Neural progenitor cell (in vitro differentiated cells): ENCODE results near the gene KCNC2. TPM values are rescaled to one million over a fixed set of nuclear protein-coding genes. Genes with fewer than 3 reads are reported as not detected.

Experiments
- DNase-seq: peaks from one replicate; pipeline ENCODE4 v3.0.0-alpha.2; 2016; ENCODE audit warnings: low spot score
- H2AFZ ChIP-seq: fragments of 200-600 bp; sonication (generic); replicated peaks from 2 replicates; pipeline ENCODE4 v1.6.1; 2016; ENCODE audit warnings: antibody characterized with exemption
- H3F3A ChIP-seq: fragments of 200-600 bp; sonication (generic); 2 replicates; pipeline ENCODE4 v1.6.1; 2016; ENCODE audit warnings: antibody characterized with exemption, low read depth
- H3K27ac ChIP-seq: fragments of 200-600 bp; sonication (generic); 2 replicates; pipeline ENCODE4 v1.5.1; 2016; ENCODE audit warnings: mild to moderate bottlenecking
- H3K27me3 ChIP-seq: fragments of 200-600 bp; sonication (generic); 2 replicates; pipeline ENCODE4 v1.6.1; 2016; ENCODE audit warnings: mild to moderate bottlenecking, moderate library complexity
- H3K36me3 ChIP-seq: fragments of 200-600 bp; sonication (generic); 2 replicates; pipeline ENCODE4 v1.5.1; 2016
- H3K4me1 ChIP-seq: fragments of 200-600 bp; sonication (generic); 2 replicates; pipeline ENCODE4 v1.6.1; 2016; ENCODE audit warnings: mixed run types
- H3K4me2 ChIP-seq: fragments of 200-600 bp; sonication (generic); 2 replicates; pipeline ENCODE4 v1.6.1; 2016
- H3K4me3 ChIP-seq: fragments of 200-600 bp; sonication (generic); 2 replicates; pipeline ENCODE4 v1.5.1; 2016
- H3K79me2 ChIP-seq: fragments of 200-600 bp; sonication (generic); 2 replicates; pipeline ENCODE4 v1.6.1; 2016; ENCODE audit warnings: low read depth
- H3K9ac ChIP-seq: fragments of 200-600 bp; sonication (generic); 2 replicates; pipeline ENCODE4 v1.6.1; 2016
- H3K9me3 ChIP-seq: fragments of 200-600 bp; sonication (generic); 2 replicates; pipeline ENCODE4 v1.5.1; 2016; ENCODE audit warnings: low read depth
- H4K20me1 ChIP-seq: fragments of 200-600 bp; sonication (generic); 2 replicates; pipeline ENCODE4 v1.6.1; 2016; ENCODE audit warnings: low read depth
- H3K27ac Mint-ChIP-seq: 3 replicates; pipeline ENCODE4 v1.8.0; 2021; ENCODE audit warnings: mixed read lengths
- H3K27me3 Mint-ChIP-seq: 2 replicates; pipeline ENCODE4 v1.8.0; 2022; ENCODE audit warnings: low read depth, mild to moderate bottlenecking, inconsistent platforms, moderate library complexity, mixed read lengths; ENCODE audit not compliant: insufficient read depth
- H3K36me3 Mint-ChIP-seq: 3 replicates; pipeline ENCODE4 v1.8.0; 2021; ENCODE audit warnings: mixed read lengths
- H3K4me1 Mint-ChIP-seq: 3 replicates; pipeline ENCODE4 v1.8.0; 2021; ENCODE audit warnings: mixed read lengths
- H3K4me3 Mint-ChIP-seq: 3 replicates; pipeline ENCODE4 v1.8.0; 2021; ENCODE audit warnings: mild to moderate bottlenecking, moderate library complexity, mixed read lengths
- H3K9me3 Mint-ChIP-seq: 3 replicates; pipeline ENCODE4 v1.8.0; 2020; ENCODE audit warnings: mixed read lengths
- EZH2 ChIP-seq: fragments of 200-600 bp; sonication (generic); IDR thresholded peaks from 2 replicates; pipeline ENCODE4 v1.6.1; 2017; ENCODE audit warnings: antibody characterized with exemption, mild to moderate bottlenecking, moderate library complexity
- EZH2phosphoT487 ChIP-seq: fragments of 200-600 bp; sonication (generic); IDR thresholded peaks from 2 replicates; pipeline ENCODE4 v1.6.1; 2017; ENCODE audit warnings: antibody characterized with exemption
- total RNA-seq: library from RNA; depleted of rRNA; stranded (reverse); fragments of >200 nt; gene quantifications from 2 replicates; pipeline ENCODE4 v1.2.3, GENCODE V29; 2015; ENCODE audit warnings: low replicate concordance
- TF ChIP-seq, protein P1 (sequence below): fragments of 200-600 bp; sonication (generic); IDR thresholded peaks from 2 replicates; pipeline ENCODE4 v1.5.1; 2017; ENCODE audit warnings: antibody characterized with exemption, mild to moderate bottlenecking

The KCNC2 gene
- total RNA-seq, 1 donor from 2014 or later: not detected

DNA sequence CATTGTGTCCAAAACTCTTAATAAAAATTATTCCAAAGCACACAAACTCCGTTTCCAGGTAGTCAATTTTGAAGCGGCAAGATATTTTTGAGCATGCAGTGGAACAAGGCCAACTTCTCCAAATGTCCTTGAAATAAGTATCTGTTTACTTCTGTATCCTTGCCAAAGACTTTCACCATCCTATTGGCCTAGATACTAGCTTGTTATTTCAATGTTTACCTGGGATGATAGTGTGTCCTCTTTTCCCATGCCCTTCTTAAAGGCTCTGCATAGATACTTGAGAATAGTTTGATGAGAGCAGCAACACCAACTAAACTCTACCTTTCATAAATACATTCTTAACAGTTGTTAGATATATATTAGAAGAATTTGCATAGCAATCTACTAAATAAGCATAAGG is 160.9 kb downstream of the KCNC2 start:
- no peak overlapping the region for H3K9ac ChIP-seq
- no peaks in the 10 kb centered on the region for H3K36me3 Mint-ChIP-seq
- DNase-seq: no peak
- no peak overlapping the region for H2AFZ ChIP-seq
- no peaks in the 10 kb centered on the region for H3K9me3 ChIP-seq
- no peak overlapping the region for H3K4me3 ChIP-seq
- no peaks in the 10 kb centered on the region for H3K27me3 ChIP-seq
- TF ChIP-seq, protein P1, sequence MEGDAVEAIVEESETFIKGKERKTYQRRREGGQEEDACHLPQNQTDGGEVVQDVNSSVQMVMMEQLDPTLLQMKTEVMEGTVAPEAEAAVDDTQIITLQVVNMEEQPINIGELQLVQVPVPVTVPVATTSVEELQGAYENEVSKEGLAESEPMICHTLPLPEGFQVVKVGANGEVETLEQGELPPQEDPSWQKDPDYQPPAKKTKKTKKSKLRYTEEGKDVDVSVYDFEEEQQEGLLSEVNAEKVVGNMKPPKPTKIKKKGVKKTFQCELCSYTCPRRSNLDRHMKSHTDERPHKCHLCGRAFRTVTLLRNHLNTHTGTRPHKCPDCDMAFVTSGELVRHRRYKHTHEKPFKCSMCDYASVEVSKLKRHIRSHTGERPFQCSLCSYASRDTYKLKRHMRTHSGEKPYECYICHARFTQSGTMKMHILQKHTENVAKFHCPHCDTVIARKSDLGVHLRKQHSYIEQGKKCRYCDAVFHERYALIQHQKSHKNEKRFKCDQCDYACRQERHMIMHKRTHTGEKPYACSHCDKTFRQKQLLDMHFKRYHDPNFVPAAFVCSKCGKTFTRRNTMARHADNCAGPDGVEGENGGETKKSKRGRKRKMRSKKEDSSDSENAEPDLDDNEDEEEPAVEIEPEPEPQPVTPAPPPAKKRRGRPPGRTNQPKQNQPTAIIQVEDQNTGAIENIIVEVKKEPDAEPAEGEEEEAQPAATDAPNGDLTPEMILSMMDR: no peak
- TF ChIP-seq EZH2phosphoT487 (no peak), EZH2 (no peak)
- no peaks in the 10 kb centered on the region for H3K79me2 ChIP-seq
- H3K27me3 Mint-ChIP-seq: no peaks in the 10 kb centered on the region
- H3K4me1 ChIP-seq: no peaks in the 10 kb centered on the region
- no peak overlapping the region for H3K4me2 ChIP-seq
- no peaks in the 10 kb centered on the region for H3F3A ChIP-seq
- no peak overlapping the region for H3K27ac ChIP-seq
- H3K4me1 Mint-ChIP-seq: no peaks in the 10 kb centered on the region
- H3K36me3 ChIP-seq: no peaks in the 10 kb centered on the region
- H3K27ac Mint-ChIP-seq: no peak overlapping the region
- H4K20me1 ChIP-seq: no peaks in the 10 kb centered on the region
- no peak overlapping the region for H3K4me3 Mint-ChIP-seq
- H3K9me3 Mint-ChIP-seq: no peaks in the 10 kb centered on the region

DNA sequence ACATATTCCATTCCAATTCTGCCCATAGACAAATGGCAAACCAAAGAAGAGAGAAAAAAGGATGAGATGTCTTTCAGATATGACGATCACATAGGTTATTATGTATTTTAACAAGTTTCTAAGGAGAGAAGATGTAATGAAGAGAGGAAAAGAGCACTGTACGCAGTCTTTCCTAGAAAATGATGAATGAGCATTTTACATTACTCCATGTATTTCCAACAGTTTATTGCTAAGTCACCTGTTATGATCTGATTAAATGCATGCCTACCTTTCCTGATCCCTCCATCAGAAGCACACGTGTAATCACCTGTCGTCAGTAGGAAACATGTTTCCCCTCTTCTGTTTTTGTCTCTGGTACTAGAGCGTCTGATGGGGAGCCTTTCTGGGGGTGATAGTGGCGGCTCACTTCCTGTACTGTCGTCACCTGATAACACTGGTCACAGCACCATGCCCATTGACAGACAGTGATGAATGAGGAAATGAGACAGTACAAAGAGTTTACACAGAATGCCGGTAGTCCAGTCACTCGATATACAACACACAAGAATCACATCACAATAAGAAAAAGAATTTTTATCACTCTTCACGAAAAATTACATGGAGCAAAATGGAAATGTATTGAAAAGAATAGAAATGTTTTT is 161.6 kb downstream of the KCNC2 start:
- DNase-seq: no peak
- no peaks in the 10 kb centered on the region for H3K9me3 ChIP-seq
- H3K9ac ChIP-seq: no peak overlapping the region
- Mint-ChIP-seq H3K4me3 (no peak overlapping the region), H3K27me3 (no peaks in the 10 kb centered on the region), H3K36me3 (no peaks in the 10 kb centered on the region), H3K4me1 (no peaks in the 10 kb centered on the region), H3K27ac (no peak overlapping the region), H3K9me3 (no peaks in the 10 kb centered on the region)
- H2AFZ ChIP-seq: no peak overlapping the region
- TF ChIP-seq EZH2 (no peak), EZH2phosphoT487 (no peak)
- TF ChIP-seq, protein P1: no peak
- H3K27me3 ChIP-seq: no peaks in the 10 kb centered on the region
- no peak overlapping the region for H3K27ac ChIP-seq
- no peak overlapping the region for H3K4me2 ChIP-seq
- no peaks in the 10 kb centered on the region for H3K36me3 ChIP-seq
- H3K4me1 ChIP-seq: no peaks in the 10 kb centered on the region
- H4K20me1 ChIP-seq: no peaks in the 10 kb centered on the region
- H3K79me2 ChIP-seq: no peaks in the 10 kb centered on the region
- no peak overlapping the region for H3K4me3 ChIP-seq
- H3F3A ChIP-seq: no peaks in the 10 kb centered on the region

DNA sequence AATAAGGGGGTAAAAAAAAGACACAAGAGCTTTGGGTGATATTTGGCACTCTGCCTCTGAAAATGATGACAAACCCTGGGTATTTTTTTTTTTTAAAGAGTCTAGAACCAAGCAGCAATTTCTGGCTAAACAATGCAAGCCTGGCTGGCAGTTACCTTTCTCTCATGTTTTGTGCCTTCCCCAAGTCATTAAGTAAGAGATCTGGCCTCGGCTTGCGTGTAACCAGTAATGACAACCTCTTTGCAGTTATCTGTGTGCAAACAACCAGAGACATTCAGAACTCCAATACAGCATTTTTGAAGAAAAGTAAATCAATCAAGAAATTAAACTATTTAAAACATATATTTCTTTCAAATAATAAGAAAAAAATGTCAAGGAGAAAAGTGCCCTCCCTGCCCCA is 167.5 kb downstream of the KCNC2 start:
- DNase-seq: no peak
- H3K9me3 ChIP-seq: no peaks in the 10 kb centered on the region
- H3F3A ChIP-seq: no peaks in the 10 kb centered on the region
- H3K36me3 ChIP-seq: no peaks in the 10 kb centered on the region
- H3K27ac ChIP-seq: no peak overlapping the region
- no peak overlapping the region for H3K9ac ChIP-seq
- Mint-ChIP-seq H3K36me3 (no peaks in the 10 kb centered on the region), H3K27me3 (no peaks in the 10 kb centered on the region), H3K4me3 (no peak overlapping the region), H3K9me3 (no peaks in the 10 kb centered on the region), H3K4me1 (peaks cover 4% of the 10 kb centered on the region), H3K27ac (no peak overlapping the region)
- no peaks in the 10 kb centered on the region for H3K4me1 ChIP-seq
- no peak overlapping the region for H2AFZ ChIP-seq
- H3K4me3 ChIP-seq: no peak overlapping the region
- TF ChIP-seq, protein P1: no peak
- TF ChIP-seq EZH2phosphoT487 (no peak), EZH2 (no peak)
- H3K27me3 ChIP-seq: no peaks in the 10 kb centered on the region
- H4K20me1 ChIP-seq: no peaks in the 10 kb centered on the region
- no peak overlapping the region for H3K4me2 ChIP-seq
- no peaks in the 10 kb centered on the region for H3K79me2 ChIP-seq
